AG09319 (cell line): ENCODE measurements around the gene CERCAM.

Experiments
- DNase-seq: peaks from one replicate; pipeline ENCODE4 v3.0.0-alpha.2; 2010; ENCODE audit warnings: low read depth; ENCODE audit errors: extremely low read depth
- CTCF ChIP-seq: IDR thresholded peaks from 2 replicates; pipeline ENCODE4 v1.5.1; 2011; ENCODE audit warnings: low read depth, mild to moderate bottlenecking, inconsistent platforms, low read length, moderate library complexity

The CERCAM gene

GRCh38 chr9:128390150-128390812, 30.4 kb upstream of the CERCAM start:
- DNase-seq, result no peak
- TF ChIP-seq CTCF, result no peak

- DNase-seq, result no peak
- TF ChIP-seq CTCF, result no peak
These were observed 29.6 kb upstream of the CERCAM start for GRCh38 chr9:128390813-128391711.

- DNase-seq, result no peak
- TF ChIP-seq CTCF, result no peak
These were observed 28.7 kb upstream of the CERCAM start for GRCh38 chr9:128391956-128392301.

GRCh38 chr9:128392302-128393144, 28.1 kb upstream of the CERCAM start:
- no peak for DNase-seq
- no peak for TF ChIP-seq CTCF

- TF ChIP-seq CTCF, result no peak
- DNase-seq, result no peak
These were observed 27.4 kb upstream of the CERCAM start for GRCh38 chr9:128393145-128393775.

- DNase-seq, result no peak
- no peak for TF ChIP-seq CTCF
These were observed 26.7 kb upstream of the CERCAM start for GRCh38 chr9:128393970-128394369.
